HL-60 (cell line): ENCODE measurements around the gene EPB41.

Experiments
- CTCF ChIP-seq: IDR thresholded peaks from one replicate; pipeline ENCODE4 v1.5.1; 2011; ENCODE audit warnings: low read length, control low read depth, inconsistent platforms; ENCODE audit not compliant: insufficient read depth
- REST ChIP-seq: IDR thresholded peaks from 2 replicates; pipeline ENCODE4 v1.6.1; 2012; ENCODE audit warnings: low read depth; ENCODE audit not compliant: insufficient replicate concordance

- TF ChIP-seq CTCF (no peak), REST (no peak)
Measured at GRCh38 chr1:29017235-29017634, 102.9 kb downstream of the EPB41 start.
